HG03066 (cell line): Measurements from ENCODE around the gene TM9SF2.

Source experiments
- ATAC-seq: cut with Tn5 transposase; IDR thresholded peaks from one replicate; pipeline ENCODE4 v1.9.1; 2021; ENCODE audit warnings: low read depth; ENCODE audit not compliant: unreplicated experiment

TM9SF2 gene

GRCh38 chr13:99575376-99576120 lies 74.3 kb downstream of the TM9SF2 start:
- no peak for ATAC-seq

DNA sequence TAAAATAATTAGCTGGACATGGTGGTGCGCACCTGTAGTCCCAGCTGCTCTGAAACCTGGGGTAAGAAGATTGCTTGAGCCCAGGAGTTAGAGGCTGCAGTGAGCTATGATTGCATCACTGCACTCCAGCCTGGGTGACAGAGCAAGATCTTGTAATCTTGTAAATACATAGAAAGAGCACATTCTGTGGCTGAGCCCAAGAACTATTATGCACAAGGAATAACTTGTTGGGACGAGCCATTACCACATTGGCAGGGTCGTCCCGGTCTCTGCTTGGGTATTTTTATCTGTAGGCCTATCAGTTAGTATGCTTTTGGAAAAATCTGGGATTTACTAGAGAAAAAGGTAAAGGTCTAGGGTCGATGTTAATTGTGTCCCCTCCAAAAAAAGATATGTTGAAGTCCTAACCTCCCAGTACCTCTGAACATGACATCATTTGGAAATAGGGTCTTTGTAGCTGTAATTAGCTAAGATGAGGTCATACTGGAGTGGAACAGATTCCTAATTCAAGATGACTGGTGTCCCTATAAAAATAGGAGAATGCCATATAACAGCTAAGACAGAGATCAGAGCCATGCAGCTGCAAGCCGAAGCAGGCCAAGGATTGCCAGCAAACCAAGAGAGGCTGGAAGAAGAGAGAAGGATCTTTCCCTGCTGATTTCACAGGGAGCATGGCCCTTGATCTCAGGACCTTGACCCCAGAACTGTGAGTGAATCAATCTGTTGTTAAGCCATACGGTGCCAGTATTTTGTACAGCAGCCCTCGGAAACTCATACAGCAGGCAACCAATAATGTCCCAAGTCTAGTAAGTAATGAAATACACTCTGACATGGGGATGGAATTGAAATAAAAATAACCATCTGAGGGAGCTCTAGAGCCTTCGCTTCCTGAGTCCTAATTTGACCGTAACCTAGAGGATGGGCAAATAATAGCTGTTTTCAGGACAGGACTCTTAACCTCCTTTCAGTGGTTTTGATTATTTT lies 77.0 kb downstream of the TM9SF2 start:
- ATAC-seq = no peak

DNA sequence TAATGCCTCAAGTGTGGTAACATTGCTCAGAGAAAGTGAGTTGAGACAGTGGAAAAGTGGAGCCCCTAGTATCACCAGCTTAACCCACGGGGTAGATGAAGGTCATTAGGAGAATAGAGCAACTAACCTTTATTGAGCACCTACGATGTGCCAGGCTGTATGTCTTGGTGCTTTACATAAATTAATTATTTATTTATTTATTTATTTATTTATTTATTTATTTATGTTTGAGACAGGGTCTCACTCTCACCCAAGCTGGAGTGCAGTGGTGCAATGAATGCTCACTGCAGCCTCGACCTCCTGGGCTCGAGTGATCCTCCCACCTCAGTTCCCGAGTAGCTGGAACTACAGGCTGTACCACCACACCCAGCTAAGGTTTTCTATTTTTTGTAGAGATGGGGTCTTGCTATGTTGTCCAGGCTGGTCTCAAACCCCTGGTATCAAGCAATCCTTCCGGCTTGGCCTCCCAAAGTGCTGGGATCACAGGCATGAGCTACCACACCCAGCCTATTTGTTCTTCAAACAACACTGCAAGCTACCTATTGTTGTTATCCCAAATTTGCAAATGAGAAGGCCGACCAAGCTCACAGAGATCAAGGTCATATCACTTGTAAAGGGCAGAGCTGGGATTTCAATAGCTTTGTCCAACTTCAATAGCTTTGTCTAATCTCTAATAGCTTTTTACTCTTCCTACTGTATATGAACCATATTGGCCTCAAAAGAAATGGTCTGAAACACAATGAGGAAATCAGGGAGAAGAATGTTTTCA lies 79.4 kb downstream of the TM9SF2 start:
- no peak for ATAC-seq

- no peak for ATAC-seq
These were observed 81.2 kb downstream of the TM9SF2 start for GRCh38 chr13:99582511-99582910.

- ATAC-seq = no peak
These were observed 84.3 kb downstream of the TM9SF2 start for GRCh38 chr13:99585609-99586008.

GRCh38 chr13:99587021-99587420 lies 85.7 kb downstream of the TM9SF2 start:
- no peak for ATAC-seq

GRCh38 chr13:99587893-99588606 lies 86.8 kb downstream of the TM9SF2 start:
- ATAC-seq = no peak

- no peak for ATAC-seq
These were observed 88.3 kb downstream of the TM9SF2 start for GRCh38 chr13:99589575-99589974.

- no peak for ATAC-seq
These were observed 89.3 kb downstream of the TM9SF2 start for GRCh38 chr13:99590519-99591011.

DNA sequence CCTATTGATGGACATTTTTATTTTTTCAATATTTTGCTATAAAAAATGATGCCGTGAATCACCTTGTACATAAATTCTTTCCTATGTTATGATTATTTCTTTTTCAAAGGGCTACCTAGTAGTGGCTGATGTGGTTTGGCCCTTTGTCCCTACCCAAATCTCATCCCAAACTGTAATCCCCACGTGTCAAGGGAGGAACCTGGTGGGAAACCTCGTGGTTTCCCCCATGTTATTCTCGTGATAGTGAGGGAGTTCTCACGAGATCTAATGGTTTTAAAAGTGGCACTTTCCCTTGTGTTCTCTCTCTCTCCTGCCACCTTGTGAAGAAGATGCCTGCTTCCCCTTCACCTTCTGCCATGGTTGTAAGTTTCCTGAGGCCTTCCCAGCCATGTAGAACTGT lies 94.9 kb downstream of the TM9SF2 start:
- ATAC-seq = no peak

DNA sequence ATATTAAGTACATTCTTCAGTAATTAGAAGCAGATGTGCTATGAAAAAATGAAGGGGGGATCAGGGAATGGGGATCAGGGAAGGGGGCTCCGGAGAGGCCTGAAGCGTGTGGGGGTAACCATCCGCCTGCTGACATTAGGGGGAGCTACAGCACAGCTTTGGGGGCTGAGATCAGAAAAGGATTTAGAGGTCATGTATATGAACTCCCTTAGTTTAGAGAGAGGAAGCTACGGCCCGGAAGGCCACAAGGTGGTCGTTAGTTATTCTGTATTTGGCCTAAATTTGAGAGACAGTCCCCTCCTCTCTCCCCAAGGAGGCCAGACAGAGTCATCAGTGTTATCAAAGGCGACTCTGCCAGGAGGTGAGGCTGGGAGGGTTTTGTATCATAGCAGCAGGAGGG lies 99.0 kb downstream of the TM9SF2 start:
- ATAC-seq = no peak

DNA sequence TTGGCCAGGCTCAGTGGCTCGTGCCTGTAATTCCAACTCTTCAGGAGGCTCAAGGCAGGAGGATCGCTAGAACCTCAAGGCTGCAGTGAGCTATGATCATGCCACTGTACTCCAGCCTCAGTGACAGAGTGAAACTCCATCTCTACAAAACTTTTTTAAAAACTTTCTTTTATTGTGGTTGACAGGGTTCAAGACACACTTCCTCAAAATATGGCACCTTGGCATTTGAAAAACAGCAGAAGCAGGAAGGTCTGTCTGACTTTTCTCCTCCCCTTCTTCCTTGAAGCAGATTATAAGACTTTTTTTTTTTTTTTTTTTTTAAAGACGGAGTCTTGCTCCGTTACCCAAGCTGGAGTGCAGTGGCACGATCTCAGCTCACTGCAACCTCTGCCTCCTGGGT lies 100.3 kb downstream of the TM9SF2 start:
- ATAC-seq = no peak

DNA sequence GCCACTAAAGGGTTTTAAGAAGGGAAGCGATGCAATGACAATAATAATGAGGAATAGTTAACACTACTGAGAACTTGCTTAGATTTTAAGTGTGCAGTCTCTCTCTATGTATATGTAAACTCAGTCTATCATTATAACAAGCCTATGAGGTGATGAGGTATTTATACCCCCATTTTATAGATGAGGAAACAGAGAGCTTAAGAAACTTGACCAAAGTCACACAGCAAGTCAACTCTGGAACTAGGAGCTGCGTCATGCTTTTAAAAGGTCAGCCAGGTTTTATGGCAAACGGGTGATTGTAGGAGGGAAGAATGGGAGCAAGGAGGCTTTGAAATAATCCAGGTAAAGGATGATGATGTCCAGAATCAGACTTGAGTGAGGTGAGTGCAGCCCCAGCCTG lies 103.4 kb downstream of the TM9SF2 start:
- ATAC-seq = no peak

DNA sequence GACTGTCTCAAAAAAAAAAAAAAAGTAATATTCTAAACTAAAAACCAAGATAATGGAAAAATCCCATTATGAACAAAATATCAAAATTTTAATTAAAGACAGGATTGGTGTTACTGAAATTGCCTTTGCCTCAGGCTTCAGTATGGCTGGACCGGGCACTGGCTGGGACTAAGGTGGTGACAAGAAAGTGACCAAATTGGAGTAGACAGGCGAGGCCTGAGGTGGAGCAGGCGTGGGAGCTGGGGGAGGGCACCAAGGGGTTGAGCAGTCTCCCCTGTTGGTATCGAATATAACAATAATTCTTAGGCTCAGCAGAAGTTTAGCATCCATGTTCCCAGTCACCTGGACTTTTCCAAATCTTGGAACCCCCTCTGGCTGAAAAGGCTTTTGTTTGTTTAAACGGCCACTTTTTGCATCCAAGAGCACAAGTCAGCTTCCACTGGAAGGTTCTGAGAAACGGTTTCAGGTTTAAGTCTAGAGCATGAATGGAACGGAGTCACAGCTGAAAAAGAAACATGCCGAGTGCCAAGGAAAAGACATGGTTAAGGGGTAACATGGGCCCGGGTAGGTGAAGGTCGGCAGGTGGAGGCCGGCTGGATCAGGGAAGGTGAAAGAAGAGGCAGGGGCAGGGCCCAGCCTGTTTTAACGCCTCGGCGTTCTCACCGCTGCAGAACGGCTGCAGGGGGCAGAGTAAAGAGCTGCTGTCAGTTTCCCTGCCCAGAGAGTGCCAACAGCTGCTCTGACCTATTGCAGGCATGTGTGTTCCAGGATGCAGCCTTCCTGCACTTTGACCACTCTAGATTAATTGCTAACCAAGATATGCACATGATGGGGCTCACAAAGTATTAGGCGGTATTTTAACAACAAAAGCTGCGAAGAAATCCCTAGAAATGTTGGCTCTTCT lies 104.4 kb downstream of the TM9SF2 start:
- peak; percentile 70 for ATAC-seq

GRCh38 chr13:99606324-99607066 lies 105.2 kb downstream of the TM9SF2 start, which contains the start of gene CLYBL:
Gene CLYBL, plus strand, starts transcription at chr13:99606690.
- peak; percentile 72 for ATAC-seq

GRCh38 chr13:99608345-99608744 lies 107.1 kb downstream of the TM9SF2 start:
- ATAC-seq = no peak

DNA sequence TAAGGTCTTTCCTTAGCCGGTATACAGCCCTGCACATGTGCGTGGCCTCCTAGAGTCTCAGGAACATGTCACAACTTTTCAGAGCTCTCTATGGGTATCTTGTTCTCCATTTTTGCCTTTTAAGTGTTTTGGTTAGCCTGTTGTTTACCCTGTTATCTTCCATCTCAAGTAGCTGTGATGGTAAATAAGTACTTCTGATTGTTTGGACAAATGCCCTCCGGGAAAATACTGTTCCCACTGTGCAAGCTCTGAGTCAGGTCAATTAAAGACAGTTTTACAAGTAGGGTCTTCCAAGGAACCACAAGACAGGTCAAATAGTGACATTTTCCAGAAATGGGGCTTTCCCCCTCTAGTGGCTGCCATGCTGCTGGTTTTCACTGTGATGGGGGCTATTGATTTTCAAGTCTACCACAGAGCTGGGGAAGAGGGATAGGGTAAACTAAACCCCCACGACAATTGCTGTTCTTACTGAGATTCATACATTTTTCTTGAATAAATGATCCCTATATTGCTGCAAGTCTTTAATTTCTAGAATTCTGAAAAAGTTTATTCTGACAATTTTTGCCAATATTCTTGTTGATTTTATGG lies 109.5 kb downstream of the TM9SF2 start:
- no peak for ATAC-seq
